Measurements from ENCODE around the gene CXXC5.
A peak's percentile ranks its signal among the peaks of the same experiment; 100 is the strongest.

Gene CXXC5

GRCh38 chr5:139651853-139652787 lies 4.0 kb downstream of the CXXC5 start:
- DNase-seq = peak; percentile 71

DNA sequence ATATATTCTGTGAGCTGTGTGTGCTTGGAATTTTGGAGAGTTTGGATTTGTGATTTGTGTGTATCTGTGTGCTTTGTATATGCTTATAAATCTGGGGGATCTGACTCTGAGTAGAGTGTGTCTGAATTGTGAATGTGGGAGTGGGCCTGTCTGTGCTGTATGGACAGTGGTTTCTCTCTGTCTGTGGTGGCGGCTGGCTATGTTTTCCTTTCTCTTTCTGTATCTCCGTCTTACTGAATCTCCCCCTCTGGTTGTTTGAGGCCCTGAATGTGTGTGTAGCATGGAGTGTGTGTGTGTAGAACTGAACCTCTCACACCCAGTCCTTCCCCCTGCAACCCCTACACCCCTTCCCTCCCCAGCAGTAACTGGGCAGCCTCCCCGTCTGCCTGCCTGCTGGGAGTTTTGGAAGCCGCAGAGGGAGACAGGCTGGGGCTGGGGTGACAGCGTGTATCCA lies 4.7 kb downstream of the CXXC5 start:
- DNase-seq = no peak

GRCh38 chr5:139653616-139654015 lies 5.5 kb downstream of the CXXC5 start:
- no peak for DNase-seq

GRCh38 chr5:139654464-139654863 lies 6.3 kb downstream of the CXXC5 start:
- no peak for DNase-seq

DNA sequence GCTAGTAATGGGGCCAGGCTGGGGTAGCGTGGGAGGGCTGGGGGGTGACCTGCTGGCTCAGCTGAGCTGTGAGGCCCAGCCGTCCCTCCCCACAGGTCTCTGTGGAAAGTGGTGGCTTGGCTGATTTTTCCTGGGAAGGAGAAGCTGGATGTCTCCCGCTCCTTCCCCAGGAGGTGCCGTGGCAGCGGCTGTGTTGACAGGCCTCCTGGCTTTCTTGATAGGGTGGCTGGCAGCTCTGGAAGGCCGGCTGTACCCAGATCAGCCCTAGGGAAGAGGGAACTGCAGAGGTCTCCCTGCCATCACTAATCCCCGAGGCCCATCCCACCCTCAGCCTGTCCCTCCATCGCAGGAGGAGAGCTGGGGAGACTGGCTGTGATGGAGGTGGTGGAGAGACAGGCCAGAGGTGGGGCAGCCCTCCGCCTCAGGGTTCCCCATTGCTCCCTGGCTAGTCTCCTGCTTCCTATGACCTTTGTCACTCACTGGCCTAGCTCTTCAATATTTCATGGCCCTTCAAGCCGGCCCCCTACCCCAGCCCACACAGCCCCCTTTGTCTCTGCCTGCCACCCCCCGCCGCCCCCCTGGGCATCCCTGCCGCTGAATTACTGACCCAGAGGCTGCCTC lies 6.8 kb downstream of the CXXC5 start:
- no peak for DNase-seq

DNA sequence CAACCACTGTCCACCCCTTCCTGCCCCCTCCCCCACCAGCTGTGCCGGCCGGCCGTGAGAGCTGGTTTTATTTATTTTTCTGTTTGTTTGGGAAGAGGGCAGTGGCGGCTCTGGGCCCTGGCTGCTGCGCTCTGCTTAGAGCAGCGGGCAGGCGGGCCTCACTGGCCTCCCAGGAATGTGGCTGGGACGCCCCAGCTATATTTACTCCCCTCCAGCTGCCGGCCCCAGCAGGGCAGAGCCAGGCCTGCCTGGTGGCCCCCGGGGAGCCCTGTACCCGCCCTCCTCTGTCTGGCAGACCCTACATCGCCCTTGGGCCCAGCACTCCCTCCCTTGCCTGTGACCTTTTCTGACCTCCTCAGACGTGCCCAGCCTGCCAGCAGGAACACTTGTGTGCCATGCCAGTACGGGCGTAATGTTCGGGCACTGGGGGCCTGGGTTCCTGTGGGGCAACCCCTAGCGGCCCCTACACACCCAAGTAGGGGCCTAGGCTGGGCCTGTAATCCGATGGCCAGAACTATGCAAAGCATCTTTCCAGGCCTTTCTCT lies 7.7 kb downstream of the CXXC5 start:
- DNase-seq = no peak

DNA sequence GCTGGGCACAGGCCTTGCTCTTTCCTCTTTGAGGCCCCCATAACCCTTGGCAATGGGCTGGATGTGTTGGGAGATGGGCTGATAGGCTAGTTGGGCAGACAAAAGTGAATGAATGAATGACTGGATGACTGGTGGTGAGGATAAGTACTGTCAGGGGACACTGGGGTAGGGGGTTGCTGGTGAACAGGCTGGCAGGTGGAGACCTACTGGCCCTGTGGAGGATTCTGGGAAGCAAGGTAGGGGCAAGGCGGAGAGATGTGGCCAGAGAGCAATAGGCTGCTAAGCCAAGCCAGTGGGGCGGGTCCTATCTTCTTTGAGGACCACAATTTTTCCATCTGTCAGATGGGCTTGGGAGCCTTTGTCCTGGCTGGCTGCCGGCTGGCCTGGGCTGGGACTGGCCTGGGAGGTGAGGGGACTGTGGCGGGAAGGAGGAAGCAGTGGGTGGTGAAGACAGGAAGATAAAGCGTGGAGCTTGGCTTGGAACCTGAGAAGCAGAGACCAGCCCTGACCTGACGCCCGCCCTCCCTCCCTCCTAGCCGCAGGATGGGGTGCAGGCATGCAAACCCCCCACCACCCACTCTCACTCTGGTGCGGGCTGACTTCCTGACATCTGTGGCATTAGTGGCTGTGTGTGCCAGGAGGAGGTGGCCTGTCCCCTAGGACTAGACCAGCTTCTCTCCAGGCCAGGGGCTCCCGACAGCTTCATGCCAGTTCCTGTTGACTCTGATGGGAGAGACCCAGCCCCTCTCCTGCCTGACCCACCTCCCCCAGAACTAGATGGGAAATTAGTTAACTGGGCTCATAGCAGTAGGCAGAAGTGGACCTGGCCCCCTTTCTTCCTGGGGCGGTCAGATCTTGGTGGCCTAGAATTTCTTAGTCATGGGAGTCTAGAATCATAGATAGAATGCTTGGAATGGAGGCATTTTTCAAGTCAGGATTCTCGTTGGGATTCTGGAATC lies 9.5 kb downstream of the CXXC5 start:
- no peak for DNase-seq

DNA sequence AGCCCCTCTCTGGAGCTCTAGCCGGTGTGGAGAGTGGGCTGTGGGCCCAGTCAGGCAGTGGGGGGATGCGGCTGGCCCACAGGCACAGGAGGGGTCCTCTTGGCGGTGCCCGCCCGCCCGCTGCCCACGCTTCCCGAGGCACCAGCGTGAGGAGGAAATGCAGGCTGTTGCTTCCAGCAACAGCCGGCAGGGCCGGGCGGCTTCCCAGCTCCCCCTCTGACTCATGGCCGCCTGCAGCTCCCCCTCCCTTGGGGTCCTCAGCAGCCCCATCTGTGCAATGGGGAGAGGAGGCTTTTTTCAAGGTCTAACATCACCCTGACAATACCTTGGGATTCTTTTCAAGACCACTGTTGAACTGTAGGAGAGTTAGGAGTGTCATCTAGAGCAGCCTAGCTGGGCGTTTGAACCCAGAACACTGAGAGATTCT lies 10.4 kb downstream of the CXXC5 start:
- DNase-seq = no peak

- DNase-seq = no peak
Observed at GRCh38 chr5:139658928-139659667, 10.9 kb downstream of the CXXC5 start.

DNA sequence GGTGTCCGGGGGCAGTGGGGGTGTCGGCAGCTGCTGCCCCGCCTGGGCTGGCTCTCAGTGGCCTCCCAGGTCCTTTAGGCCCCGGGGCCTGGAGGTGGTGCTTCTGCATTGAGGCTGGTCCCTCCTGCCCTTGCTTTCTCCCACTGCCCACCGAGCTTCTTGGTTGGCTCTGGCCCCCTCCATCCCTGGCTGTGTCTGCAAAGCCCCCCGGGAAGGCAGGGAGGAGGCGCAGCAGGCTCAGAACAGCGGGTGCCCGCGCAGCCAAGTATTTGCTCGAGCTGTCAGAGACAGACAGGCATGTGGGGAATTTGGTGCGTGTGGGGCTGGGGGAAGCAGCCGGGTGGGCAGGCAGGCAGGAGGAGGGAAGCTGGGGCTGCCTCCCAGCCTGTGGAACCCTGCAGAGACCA lies 11.5 kb downstream of the CXXC5 start:
- no peak for DNase-seq

DNA sequence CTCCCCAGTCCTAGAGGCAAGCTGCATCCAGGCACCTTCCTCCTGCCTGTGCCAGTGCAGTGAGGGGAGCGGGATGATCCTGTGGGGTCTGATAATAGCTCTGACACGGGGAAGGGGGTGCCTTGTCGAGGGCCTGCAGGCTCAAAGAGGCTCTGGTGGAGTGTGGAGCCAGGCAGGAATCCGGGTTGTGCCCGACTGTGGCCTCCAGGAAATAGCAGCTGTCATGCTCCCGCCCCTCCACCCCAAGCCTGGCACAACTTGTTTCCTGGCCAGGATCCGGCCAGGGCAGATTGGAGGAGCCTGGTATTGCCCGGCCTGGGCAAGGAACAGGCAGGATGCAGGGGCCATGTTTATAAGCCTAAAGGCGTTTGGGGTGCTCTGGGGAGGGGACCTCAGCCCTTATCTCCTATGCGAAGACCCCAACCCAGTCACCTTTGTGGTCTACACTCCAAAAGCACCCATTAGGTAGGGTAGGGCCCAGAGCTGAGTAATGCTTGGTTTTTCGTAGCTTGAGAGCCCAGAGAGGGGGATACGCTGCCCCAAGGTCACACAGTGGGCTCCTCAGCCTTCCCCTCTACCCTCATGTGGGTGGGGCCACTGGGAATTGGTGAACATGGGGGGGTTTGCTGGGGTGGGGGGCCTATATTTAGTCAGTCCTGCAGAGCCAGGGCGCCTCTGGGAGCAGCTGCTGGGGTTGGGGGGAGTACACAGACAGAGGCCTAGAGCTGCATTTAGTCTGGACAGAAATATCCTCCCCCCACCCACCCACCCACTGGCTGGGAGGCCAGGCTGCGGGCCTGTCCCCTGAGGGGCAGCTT lies 12.2 kb downstream of the CXXC5 start:
- no peak for DNase-seq

DNA sequence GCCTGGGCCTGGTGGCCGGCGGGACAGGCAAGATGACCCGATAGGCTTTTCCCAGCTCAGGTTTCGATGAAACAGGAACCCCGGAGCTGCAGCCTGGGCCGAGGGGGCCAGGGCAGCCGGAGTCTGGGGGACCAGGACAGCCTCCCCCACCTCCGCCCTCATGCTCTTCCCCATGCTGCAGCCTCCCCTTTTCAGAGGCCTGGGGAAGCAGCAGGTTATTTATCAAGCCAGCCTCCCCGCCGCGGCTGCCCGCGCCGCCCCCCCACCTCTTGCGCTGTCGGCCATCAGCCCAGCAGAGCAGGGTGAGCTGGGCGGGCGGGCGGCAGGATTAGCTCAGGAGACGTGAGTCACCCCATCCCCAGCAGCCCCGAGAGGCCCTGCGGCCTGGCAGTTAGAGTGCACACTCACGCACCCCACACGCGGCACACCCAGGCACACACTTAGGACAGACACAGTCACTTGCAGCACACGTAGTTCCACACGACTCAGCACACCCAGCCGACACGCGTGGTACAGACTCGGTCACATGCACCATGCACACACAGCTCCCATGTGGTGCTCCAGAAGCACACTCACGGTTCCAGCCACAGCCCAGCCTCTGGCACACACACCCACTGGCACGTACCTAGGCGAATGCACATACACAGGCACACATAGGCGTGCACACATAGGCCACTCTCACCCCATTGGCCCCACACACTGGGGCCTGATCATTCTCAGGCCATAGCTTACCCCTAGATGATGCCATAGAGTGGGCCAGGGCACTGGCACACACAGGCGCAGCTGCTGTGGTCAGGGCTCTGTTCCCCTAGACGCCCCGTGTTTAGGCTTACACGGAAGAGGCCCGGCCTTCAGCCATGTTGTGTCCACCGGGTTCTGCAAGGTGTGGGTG lies 13.0 kb downstream of the CXXC5 start:
- DNase-seq = peak; percentile 28

DNA sequence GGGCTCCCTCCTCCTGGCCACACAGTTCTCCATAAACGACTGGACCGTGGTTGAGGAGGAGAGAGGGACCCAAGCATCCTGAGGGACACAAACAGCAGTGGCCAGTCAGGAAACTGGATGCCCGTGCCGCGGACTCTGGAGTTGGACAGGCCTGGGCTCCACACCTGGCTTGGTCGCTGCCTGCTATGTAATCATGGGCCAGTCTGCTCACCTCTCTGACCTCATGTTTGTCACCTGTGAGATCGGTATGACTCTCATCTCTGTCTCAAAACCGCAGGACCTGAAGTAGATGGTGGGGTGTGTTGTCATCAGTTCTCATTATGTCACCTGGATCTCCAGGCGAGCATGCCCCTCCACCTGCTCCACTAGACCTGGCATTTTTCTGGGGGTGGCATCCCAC lies 14.5 kb downstream of the CXXC5 start:
- DNase-seq = no peak

DNA sequence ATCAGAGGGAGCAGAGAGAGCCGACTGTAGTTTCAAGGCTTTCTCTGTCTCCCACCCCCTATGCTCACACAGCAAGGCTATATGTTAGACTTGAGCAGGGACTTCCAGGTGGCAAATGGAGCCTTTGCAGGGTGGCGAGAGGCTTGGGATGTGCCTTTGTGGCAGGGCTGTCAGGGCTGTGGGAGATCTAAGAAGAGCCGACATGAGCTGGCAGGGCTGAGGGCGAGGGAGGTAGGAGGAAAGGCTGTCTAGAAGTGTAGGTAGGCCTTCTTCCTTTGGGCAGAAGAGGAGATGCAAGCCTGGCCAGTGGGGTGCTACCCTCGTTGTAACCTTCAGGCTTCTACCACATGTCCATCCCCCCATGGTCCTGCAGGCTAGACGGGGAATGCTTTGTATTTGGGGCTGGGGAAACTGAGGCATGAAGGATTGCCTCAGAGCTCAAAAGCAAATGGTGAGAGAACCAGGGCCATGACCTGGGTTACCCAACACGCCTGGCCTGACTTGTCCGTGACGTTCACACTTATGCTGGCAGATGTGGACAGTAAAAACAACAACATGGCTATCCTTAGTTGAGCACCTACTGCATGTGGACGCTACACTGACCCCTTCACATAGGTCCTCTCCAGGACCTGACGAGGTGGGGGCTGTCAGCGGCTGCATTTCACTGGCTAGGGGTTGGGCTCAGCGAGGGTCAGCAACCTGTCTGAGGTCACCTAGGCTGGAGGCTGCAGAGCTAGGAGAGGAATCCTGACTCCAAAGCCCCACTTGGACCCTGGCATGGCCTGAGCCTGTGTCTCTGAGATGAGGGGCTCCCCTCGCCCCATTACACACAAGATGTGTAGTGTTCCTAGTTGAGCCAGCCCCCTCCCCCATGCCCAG lies 15.3 kb downstream of the CXXC5 start:
- no peak for DNase-seq

- no peak for DNase-seq
Observed at GRCh38 chr5:139664086-139664693, 16.0 kb downstream of the CXXC5 start.

- DNase-seq = no peak
Observed at GRCh38 chr5:139664727-139665351, 16.7 kb downstream of the CXXC5 start.

- no peak for DNase-seq
Observed at GRCh38 chr5:139665626-139666025, 17.5 kb downstream of the CXXC5 start.

DNA sequence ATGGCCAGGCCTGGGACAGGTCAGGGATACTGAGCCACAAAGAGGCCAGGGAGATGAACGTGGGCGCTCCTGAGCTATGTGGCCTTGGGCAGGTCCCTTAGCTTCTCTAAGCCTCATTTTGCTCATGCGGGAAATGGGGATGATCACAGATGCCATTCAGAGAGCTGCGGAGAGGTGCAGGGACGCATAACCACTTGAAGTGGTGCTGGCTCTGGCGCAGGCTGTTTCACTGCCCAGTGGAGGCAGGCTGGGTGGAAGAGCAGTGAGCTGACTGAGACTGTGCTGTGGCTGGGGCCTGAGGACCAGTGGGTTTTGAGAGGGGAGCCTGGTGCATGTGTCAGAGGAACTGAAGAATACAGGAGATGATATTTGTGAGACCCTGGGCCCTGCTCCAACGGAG lies 18.4 kb downstream of the CXXC5 start:
- no peak for DNase-seq

All from CD4-positive, alpha-beta T cell treated with Interleukin-4 for 4 hours (primary cell).